ENCODE measurements around the gene AMH. TPM values are rescaled to one million over a fixed set of nuclear protein-coding genes. Genes with fewer than 3 reads are reported as not detected.

Gene AMH
- total and polyA plus RNA-seq, 2 of the 13 experiments (the other 11 are each of a cell fraction or from before 2014, with no cell fraction given) = 0.03 to 0.18 TPM

DNA sequence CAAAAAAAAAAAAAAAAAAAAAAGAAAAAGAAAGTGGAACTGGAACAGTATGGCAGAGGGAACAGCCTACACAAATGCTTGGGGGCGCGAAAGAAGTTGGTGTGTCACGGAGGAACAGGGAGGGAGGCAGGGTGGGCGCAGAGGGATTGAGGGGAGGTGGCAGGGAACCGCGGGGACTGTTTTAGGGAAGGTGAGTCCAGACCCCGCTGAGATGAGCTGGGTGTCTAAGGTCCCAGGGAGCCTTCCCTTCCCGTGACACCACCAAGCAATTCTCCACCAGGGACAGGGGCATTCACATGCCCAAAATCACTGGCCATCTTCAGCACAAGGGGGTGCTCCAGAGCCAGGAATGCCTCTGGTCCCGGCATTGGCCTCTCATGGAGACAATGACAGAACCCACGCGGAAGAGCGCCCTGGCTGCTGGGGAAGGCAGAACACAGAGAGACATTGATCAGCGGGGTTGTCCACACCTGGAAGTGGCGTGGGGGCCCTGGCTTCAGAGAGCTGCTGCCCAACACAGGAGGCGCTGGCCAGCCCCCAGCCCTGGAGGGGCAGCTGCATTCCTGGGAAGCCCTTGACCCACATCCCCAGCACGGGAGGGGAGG, 25.9 kb downstream of the AMH start:
- WGBS (ENCODE audit: low lambda C conversion rate) = 75% methylated on average over 11 of the region's 16 CpGs
- POLR2A ChIA-PET = interaction anchor here (1.7 kb wide), 1 partner anchor 12 kb away, joined by 7 read pairs; no protein-coding TSS in a partner anchor
- CTCF ChIA-PET (ENCODE audit: low intra/inter-chr PET ratio, low total read pairs) = interaction anchor here (1.2 to 1.5 kb wide), 2 partner anchors 22 to 40 kb away, joined by 3 to 16 read pairs; no protein-coding TSS in a partner anchor
- Histone ChIP-seq H2AFZ (ENCODE audit: low read length) (no peak overlapping the region), H4K20me1 (ENCODE audit: insufficient read depth, low read length) (peaks cover 52% of the 10 kb centered on the region), H3K27ac (ENCODE audit: extremely low read length, insufficient read depth, low read length) (no peak overlapping the region), H3K9me3 (ENCODE audit: low read length) (no peaks in the 10 kb centered on the region), H3K79me2 (ENCODE audit: insufficient read depth, low read length) (peaks cover 26% of the 10 kb centered on the region), H3K4me1 (ENCODE audit: insufficient read depth, low read length) (peaks cover 40% of the 10 kb centered on the region), H3K9ac (ENCODE audit: insufficient read depth, low read depth, low read length) (no peak overlapping the region), H3K4me3 (replicated peaks in 1 of 3; ENCODE audit: insufficient read depth in 1 of 3, low read depth in 2 of 3, low read length in 3 of 3) (no peak overlapping the region), H3K4me2 (ENCODE audit: low read depth, low read length) (no peak overlapping the region), H3K27me3 (ENCODE audit: control insufficient read depth in 1 of 2, insufficient read depth in 2 of 2, low read length in 2 of 2) (no peaks in the 10 kb centered on the region), H3K36me3 (replicated peaks in 1 of 2; ENCODE audit: control insufficient read depth in 1 of 2, insufficient read depth in 2 of 2, low read length in 2 of 2) (peaks cover 4 to 17% of the 10 kb centered on the region in 2 experiments; a peak in 4 of 5 replicates)
- FAIRE-seq (peak; percentile 56), ATAC-seq (peak; percentile 37), DNase-seq (ENCODE audit: low spot score) (peak; percentile 73)
- no TSS peak for BruUV-seq (replicated peaks)
- intact Hi-C loops (cut with micrococcal nuclease; ENCODE audit: unreplicated experiment) (loop anchor here (1.0 to 5.0 kb wide), 2 partner anchors 38 to 41 kb away; partner anchors contain the start of genes PLEKHJ1 and SF3A2), in situ Hi-C loops (cut with HindIII; ENCODE audit: extremely low pct_ligation_motif_present, low pct_unique_long_range_greater_than_20kb) (loop anchor here (5.0 kb wide), 1 partner anchor 42 kb away; no protein-coding TSS in a partner anchor)
- TF ChIP-seq ZNF879 (CRISPR knock-in tag; IDR thresholded peaks at IDR 0.05) (no peak), HDAC1 (CRISPR knock-in tag; IDR thresholded peaks at IDR 0.05) (0 out of 2 replicates have a peak, but pooled peaks have one; percentile 24), KDM5B (CRISPR knock-in tag; IDR thresholded peaks at IDR 0.05; ENCODE audit: borderline replicate concordance) (no peak), ZNF441 (CRISPR knock-in tag; IDR thresholded peaks at IDR 0.05; ENCODE audit: borderline replicate concordance) (no peak), HNRNPL (IDR thresholded peaks at IDR 0.05; ENCODE audit: low read depth, low read length) (0 out of 2 replicates have a peak, but pooled peaks have one; percentile 43), CCAR2 (optimal IDR thresholded peaks at IDR 0.05; ENCODE audit: low read depth, low read length) (no peak), FOSL2 (CRISPR knock-in tag; IDR thresholded peaks at IDR 0.05) (0 out of 2 replicates have a peak, but pooled peaks have one; percentile 15), ZNF891 (CRISPR knock-in tag; IDR thresholded peaks at IDR 0.05) (no peak)
- TF ChIP-seq, protein P1, sequence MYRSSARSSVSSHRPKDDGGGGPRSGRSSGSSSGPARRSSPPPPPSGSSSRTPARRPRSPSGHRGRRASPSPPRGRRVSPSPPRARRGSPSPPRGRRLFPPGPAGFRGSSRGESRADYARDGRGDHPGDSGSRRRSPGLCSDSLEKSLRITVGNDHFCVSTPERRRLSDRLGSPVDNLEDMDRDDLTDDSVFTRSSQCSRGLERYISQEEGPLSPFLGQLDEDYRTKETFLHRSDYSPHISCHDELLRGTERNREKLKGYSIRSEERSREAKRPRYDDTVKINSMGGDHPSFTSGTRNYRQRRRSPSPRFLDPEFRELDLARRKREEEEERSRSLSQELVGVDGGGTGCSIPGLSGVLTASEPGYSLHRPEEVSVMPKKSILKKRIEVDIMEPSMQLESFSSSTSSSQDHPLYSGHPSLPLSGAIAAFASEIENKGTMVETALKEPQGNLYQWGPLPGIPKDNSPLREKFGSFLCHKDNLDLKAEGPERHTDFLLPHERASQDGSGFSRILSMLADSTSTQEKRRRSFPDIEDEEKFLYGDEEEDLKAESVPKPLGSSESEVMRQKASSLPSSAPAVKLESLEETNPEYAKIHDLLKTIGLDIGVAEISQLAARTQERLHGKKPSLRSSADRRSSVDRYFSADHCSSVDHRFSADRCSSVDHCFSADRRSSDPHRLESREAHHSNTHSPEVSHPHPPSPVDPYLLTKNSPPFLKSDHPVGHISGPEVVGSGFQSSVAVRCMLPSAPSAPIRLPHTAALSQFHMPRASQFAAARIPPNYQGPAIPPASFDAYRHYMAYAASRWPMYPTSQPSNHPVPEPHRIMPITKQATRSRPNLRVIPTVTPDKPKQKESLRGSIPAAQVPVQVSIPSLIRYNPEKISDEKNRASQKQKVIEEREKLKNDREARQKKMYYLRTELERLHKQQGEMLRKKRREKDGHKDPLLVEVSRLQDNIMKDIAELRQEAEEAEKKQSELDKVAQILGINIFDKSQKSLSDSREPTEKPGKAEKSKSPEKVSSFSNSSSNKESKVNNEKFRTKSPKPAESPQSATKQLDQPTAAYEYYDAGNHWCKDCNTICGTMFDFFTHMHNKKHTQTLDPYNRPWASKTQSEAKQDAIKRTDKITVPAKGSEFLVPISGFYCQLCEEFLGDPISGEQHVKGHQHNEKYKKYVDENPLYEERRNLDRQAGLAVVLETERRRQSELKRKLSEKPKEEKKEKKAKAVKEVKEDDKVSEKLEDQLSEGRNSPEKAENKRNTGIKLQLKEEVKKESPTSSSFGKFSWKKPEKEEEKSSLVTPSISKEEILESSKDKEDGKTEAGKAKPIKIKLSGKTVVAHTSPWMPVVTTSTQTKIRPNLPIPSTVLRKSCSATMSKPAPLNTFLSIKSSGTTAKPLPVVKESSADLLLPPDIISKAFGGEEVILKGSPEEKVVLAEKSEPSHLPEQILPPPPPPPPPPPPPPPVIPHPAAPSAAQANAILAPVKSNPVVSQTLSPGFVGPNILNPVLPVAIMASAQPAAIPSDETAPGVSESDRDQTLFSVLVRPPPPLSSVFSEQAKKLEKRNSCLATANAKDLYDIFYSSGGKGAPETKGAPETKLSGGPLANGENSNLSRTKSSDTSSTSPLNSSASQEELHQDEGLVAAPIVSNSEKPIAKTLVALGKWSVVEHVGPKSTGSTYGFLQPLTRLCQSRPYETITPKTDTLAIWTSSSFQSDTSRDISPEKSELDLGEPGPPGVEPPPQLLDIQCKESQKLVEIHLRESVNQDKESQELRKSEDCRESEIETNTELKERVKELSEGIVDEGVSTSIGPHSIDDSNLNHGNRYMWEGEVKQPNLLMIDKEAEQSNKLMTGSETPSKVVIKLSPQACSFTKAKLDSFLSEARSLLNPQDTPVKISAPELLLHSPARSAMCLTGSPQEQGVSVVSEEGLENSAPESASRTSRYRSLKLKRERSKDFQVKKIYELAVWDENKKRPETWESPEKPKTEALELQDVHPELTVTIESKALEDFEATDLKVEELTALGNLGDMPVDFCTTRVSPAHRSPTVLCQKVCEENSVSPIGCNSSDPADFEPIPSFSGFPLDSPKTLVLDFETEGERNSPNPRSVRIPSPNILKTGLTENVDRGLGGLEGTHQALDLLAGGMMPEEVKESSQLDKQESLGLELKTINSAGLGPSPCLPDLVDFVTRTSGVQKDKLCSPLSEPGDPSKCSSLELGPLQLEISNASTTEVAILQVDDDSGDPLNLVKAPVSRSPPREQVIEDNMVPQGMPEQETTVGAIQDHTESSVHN (CRISPR knock-in tag; IDR thresholded peaks at IDR 0.05) = no peak
- TF ChIP-seq, protein P2, sequence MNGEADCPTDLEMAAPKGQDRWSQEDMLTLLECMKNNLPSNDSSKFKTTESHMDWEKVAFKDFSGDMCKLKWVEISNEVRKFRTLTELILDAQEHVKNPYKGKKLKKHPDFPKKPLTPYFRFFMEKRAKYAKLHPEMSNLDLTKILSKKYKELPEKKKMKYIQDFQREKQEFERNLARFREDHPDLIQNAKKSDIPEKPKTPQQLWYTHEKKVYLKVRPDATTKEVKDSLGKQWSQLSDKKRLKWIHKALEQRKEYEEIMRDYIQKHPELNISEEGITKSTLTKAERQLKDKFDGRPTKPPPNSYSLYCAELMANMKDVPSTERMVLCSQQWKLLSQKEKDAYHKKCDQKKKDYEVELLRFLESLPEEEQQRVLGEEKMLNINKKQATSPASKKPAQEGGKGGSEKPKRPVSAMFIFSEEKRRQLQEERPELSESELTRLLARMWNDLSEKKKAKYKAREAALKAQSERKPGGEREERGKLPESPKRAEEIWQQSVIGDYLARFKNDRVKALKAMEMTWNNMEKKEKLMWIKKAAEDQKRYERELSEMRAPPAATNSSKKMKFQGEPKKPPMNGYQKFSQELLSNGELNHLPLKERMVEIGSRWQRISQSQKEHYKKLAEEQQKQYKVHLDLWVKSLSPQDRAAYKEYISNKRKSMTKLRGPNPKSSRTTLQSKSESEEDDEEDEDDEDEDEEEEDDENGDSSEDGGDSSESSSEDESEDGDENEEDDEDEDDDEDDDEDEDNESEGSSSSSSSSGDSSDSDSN (CRISPR knock-in tag; IDR thresholded peaks at IDR 0.05) = peak; percentile 8; the same call in 1 of the 2 replicates
- TF ChIP-seq, protein P3, sequence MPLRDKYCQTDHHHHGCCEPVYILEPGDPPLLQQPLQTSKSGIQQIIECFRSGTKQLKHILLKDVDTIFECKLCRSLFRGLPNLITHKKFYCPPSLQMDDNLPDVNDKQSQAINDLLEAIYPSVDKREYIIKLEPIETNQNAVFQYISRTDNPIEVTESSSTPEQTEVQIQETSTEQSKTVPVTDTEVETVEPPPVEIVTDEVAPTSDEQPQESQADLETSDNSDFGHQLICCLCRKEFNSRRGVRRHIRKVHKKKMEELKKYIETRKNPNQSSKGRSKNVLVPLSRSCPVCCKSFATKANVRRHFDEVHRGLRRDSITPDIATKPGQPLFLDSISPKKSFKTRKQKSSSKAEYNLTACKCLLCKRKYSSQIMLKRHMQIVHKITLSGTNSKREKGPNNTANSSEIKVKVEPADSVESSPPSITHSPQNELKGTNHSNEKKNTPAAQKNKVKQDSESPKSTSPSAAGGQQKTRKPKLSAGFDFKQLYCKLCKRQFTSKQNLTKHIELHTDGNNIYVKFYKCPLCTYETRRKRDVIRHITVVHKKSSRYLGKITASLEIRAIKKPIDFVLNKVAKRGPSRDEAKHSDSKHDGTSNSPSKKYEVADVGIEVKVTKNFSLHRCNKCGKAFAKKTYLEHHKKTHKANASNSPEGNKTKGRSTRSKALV (CRISPR knock-in tag; IDR thresholded peaks at IDR 0.05) = no peak

All from HepG2 (cell line).